Measurements from ENCODE around the gene CD99L2.

CD99L2 gene

GRCh38 chrX:150761176-150761818 is 137.2 kb downstream of the CD99L2 start:
- DNase-seq: no peak

- DNase-seq: no peak
Observed at GRCh38 chrX:150759568-150760416, 138.7 kb downstream of the CD99L2 start.

GRCh38 chrX:150757371-150757770 is 141.1 kb downstream of the CD99L2 start:
- no peak for DNase-seq

- no peak for DNase-seq
Observed at GRCh38 chrX:150753968-150754367, 144.5 kb downstream of the CD99L2 start.

- no peak for DNase-seq
Observed at GRCh38 chrX:150753357-150753756, 145.1 kb downstream of the CD99L2 start.

GRCh38 chrX:150752124-150752523 is 146.3 kb downstream of the CD99L2 start:
- DNase-seq: no peak

- DNase-seq: peak; percentile 24
Observed at GRCh38 chrX:150736475-150736874, 162.0 kb downstream of the CD99L2 start.

GRCh38 chrX:150731795-150732194 is 166.7 kb downstream of the CD99L2 start:
- peak; percentile 82 for DNase-seq

GRCh38 chrX:150730719-150731118 is 167.7 kb downstream of the CD99L2 start:
- DNase-seq: no peak

GRCh38 chrX:150729956-150730355 is 168.5 kb downstream of the CD99L2 start:
- DNase-seq: no peak

GRCh38 chrX:150719621-150720020 is 178.8 kb downstream of the CD99L2 start:
- DNase-seq: no peak
